ENCODE measurements around the gene CXCR6.
A peak's percentile ranks its signal among the peaks of the same experiment; 100 is the strongest.

CXCR6 gene

GRCh38 chr3:45978006-45978761, 34.9 kb downstream of the CXCR6 start:
- DNase-seq = no peak
- TF ChIP-seq GATA1 (IDR thresholded peaks at IDR 0.05; ENCODE audit: low read depth, low read length) (no peak), POLR2A (IDR thresholded peaks at IDR 0.05; ENCODE audit: low read length) (no peak)

GRCh38 chr3:45979378-45979777, 36.1 kb downstream of the CXCR6 start:
- TF ChIP-seq POLR2A (IDR thresholded peaks at IDR 0.05; ENCODE audit: low read length) = no peak
- no peak for TF ChIP-seq GATA1 (IDR thresholded peaks at IDR 0.05; ENCODE audit: low read depth, low read length)
- DNase-seq = no peak

GRCh38 chr3:45980229-45980813, 37.1 kb downstream of the CXCR6 start:
- no peak for TF ChIP-seq POLR2A (IDR thresholded peaks at IDR 0.05; ENCODE audit: low read length)
- no peak for TF ChIP-seq GATA1 (IDR thresholded peaks at IDR 0.05; ENCODE audit: low read depth, low read length)
- no peak for DNase-seq

- no peak for DNase-seq
- no peak for TF ChIP-seq POLR2A (IDR thresholded peaks at IDR 0.05; ENCODE audit: low read length)
- TF ChIP-seq GATA1 (IDR thresholded peaks at IDR 0.05; ENCODE audit: low read depth, low read length) = no peak
These were observed 37.6 kb downstream of the CXCR6 start for GRCh38 chr3:45980819-45981218.

GRCh38 chr3:45981346-45982074, 38.2 kb downstream of the CXCR6 start:
- DNase-seq = peak; percentile 56 to 71
- TF ChIP-seq POLR2A (IDR thresholded peaks at IDR 0.05; ENCODE audit: low read length) = no peak
- no peak for TF ChIP-seq GATA1 (IDR thresholded peaks at IDR 0.05; ENCODE audit: low read depth, low read length)

GRCh38 chr3:45983770-45984169, 40.5 kb downstream of the CXCR6 start:
- DNase-seq = peak; percentile 25 to 43
- TF ChIP-seq GATA1 (IDR thresholded peaks at IDR 0.05; ENCODE audit: low read depth, low read length) (no peak), POLR2A (IDR thresholded peaks at IDR 0.05; ENCODE audit: low read length) (no peak)

GRCh38 chr3:45984331-45985312, 41.4 kb downstream of the CXCR6 start:
- no peak for DNase-seq
- TF ChIP-seq GATA1 (IDR thresholded peaks at IDR 0.05; ENCODE audit: low read depth, low read length) (no peak), POLR2A (IDR thresholded peaks at IDR 0.05; ENCODE audit: low read length) (no peak)

- no peak for DNase-seq
- TF ChIP-seq POLR2A (IDR thresholded peaks at IDR 0.05; ENCODE audit: low read length) (no peak), GATA1 (IDR thresholded peaks at IDR 0.05; ENCODE audit: low read depth, low read length) (no peak)
These were observed 42.5 kb downstream of the CXCR6 start for GRCh38 chr3:45985532-45986302.

GRCh38 chr3:45986303-45986982, 43.2 kb downstream of the CXCR6 start:
- peak in 1 of 2 experiments; percentile 12 for DNase-seq
- TF ChIP-seq POLR2A (IDR thresholded peaks at IDR 0.05; ENCODE audit: low read length) (no peak), GATA1 (IDR thresholded peaks at IDR 0.05; ENCODE audit: low read depth, low read length) (no peak)

GRCh38 chr3:45987368-45988291, 44.4 kb downstream of the CXCR6 start:
- TF ChIP-seq POLR2A (IDR thresholded peaks at IDR 0.05; ENCODE audit: low read length) (no peak), GATA1 (IDR thresholded peaks at IDR 0.05; ENCODE audit: low read depth, low read length) (no peak)

GRCh38 chr3:45988362-45988761, 45.1 kb downstream of the CXCR6 start:
- TF ChIP-seq GATA1 (IDR thresholded peaks at IDR 0.05; ENCODE audit: low read depth, low read length) (no peak), POLR2A (IDR thresholded peaks at IDR 0.05; ENCODE audit: low read length) (no peak)
- DNase-seq = no peak

More at GRCh38 chr3:45987368-45988291, 44.4 kb downstream of the CXCR6 start:
- no peak for DNase-seq
